Activated T-cell treated with anti-CD3 and anti-CD28 coated beads for 4 hours (primary cell): Measurements from ENCODE around the gene CXCL16.
"Not testable (repeated sequence)": the region's sequence is repeated elsewhere in the genome, so short reads cannot be mapped to it uniquely, and the experiment has no call there.

Source experiments
- DNase-seq: peaks from one replicate; pipeline ENCODE4 v3.0.0-alpha.2; 2020

Gene CXCL16

DNA sequence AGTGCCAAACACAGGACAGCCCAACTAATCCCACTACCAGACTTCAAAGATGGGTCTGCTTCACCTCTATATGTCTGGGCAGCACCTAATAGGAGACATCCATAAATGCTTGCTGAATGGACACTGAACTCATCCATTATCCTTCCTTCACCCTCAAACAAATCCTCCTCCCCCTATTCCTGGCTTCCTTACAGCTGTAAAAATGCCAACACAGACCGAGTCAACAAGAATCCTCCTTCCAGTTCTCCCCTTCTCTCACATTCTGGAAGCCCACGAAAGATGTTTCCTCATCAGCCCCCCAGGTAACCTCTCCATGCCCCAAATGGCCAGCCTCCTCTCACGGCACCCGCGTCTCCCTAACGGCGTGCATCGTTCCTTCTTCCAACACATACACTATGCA lies 48.0 kb downstream of the CXCL16 start:
- no peak for DNase-seq

DNA sequence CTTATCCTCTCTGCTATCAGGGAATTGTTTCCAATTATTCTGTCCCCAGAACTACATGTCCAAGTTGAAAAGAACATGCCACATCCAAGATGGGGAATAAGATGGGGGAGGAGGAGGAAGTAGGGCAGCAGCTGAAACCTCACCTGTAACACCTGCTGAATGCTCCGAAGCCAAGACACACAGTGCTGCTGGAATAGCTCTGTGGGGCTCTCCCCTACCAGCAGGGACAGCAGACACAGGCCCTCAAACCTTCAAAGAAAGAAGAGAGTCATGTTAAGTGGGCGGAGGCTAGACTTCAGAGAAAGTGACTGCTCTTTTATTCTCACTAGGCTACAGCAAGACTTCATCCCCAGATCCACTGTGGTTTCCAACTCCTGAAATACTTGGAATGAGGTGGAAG lies 49.0 kb downstream of the CXCL16 start:
- DNase-seq, result no peak

GRCh38 chr17:4689872-4690271 lies 49.9 kb downstream of the CXCL16 start:
- not testable (repeated sequence) for DNase-seq

DNA sequence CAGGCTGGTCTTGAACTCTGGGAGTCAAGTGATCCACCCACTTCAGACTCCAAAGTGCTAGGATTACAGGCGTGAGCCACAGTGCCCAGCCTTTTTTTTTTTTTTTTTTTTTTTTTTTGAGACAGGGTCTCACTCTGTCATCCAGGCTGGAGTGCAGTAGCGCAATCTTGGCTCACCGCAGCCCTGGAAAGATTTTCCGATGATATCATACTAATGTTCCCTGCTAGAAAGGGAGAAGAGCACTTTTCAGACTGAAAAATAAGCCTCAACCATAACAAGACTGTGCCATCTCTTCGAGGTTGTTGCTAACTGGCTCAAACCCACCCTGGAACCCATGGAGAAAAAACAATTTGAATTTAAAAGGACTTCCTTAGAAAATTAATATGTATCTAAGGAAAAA lies 56.0 kb downstream of the CXCL16 start:
- DNase-seq, result not testable (repeated sequence)
